ENCODE results near the gene ULBP3.
"Not testable (repeated sequence)": the region's sequence is repeated elsewhere in the genome, so short reads cannot be mapped to it uniquely, and the experiment has no call there.

- not testable (repeated sequence) for TF ChIP-seq POLR2AphosphoS5 (IDR thresholded peaks at IDR 0.05; ENCODE audit: low read depth, low read length); EZH2phosphoT487 (IDR thresholded peaks at IDR 0.05; ENCODE audit: borderline replicate concordance, low read depth); TAF1 (IDR thresholded peaks at IDR 0.05; ENCODE audit: borderline replicate concordance, low read depth, low read length); CTCF (IDR thresholded peaks at IDR 0.05); EP300 (IDR thresholded peaks at IDR 0.05; ENCODE audit: borderline replicate concordance in 1 of 2, low read depth in 1 of 2, low read length in 1 of 2); ZBTB33 (IDR thresholded peaks at IDR 0.05; ENCODE audit: borderline replicate concordance, low read depth); REST (IDR thresholded peaks at IDR 0.05; ENCODE audit: low read depth, low read length); TCF12 (IDR thresholded peaks at IDR 0.05); USF2 (IDR thresholded peaks at IDR 0.05; ENCODE audit: borderline replicate concordance, low read depth, low read length); GATA2 (CRISPR knock-in tag; IDR thresholded peaks at IDR 0.05); TEAD4 (IDR thresholded peaks at IDR 0.05; ENCODE audit: borderline replicate concordance, insufficient read depth)
These were observed 54.9 kb downstream of the ULBP3 start for GRCh38 chr6:150013785-150014622.
